OCI-M2 (cell line): ENCODE data around the gene ZSCAN22.

Source experiments
- DNase-seq: peaks from one replicate; lab custom pipeline; 2025; ENCODE audit not compliant: unreplicated experiment; lab: John Stamatoyannopoulos, UW

ZSCAN22 gene

DNA sequence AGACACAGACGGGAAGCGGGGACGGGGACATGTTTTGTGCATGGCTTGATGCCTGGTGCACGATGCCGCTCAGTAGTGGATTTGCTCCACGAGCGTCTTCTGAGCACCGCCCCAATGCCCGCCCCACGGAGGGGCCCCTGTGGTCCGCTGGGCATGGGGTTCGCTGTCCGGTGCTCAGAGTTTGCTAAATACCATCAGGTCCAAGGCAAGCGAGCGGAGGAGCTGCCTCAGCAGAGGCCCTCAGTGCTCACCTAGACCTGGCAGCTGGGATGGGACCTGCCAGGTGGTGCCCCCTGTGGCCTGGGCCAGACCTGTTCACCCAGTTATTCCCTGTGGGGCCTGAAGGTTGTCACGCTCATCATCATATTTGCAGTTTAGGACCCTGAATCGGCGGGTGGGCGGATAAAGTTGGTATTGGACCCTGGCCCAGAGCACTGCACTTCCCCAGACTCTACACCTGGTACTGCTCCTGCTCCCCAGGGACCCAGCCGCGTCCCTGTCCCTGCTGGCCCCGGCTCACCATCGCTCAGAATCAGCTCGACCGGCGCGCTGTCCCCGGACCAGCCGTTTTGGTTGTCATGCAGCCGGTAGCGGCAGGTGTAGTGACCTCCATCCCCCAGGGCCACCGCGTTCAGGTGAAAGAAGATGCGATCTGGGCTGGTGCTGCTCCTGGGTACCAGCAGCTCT is 24.2 kb downstream of the ZSCAN22 start:
- no peak for DNase-seq

DNA sequence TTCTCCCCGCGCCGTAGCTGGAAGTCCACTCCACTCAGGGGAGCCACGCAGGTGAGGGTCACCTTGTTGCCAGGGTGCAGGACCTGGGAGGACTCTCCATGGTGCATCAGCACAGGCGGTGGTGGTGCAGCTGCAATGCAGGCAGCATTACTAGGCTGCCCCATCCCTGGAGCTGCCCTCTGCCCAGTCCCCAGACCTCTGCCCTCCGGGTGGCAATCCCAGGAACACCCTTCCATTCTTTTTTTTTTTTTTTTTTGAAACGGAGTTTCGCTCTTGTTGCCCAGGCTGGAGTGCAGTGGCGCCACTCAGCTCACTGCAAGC is 24.7 kb downstream of the ZSCAN22 start:
- no peak for DNase-seq

DNA sequence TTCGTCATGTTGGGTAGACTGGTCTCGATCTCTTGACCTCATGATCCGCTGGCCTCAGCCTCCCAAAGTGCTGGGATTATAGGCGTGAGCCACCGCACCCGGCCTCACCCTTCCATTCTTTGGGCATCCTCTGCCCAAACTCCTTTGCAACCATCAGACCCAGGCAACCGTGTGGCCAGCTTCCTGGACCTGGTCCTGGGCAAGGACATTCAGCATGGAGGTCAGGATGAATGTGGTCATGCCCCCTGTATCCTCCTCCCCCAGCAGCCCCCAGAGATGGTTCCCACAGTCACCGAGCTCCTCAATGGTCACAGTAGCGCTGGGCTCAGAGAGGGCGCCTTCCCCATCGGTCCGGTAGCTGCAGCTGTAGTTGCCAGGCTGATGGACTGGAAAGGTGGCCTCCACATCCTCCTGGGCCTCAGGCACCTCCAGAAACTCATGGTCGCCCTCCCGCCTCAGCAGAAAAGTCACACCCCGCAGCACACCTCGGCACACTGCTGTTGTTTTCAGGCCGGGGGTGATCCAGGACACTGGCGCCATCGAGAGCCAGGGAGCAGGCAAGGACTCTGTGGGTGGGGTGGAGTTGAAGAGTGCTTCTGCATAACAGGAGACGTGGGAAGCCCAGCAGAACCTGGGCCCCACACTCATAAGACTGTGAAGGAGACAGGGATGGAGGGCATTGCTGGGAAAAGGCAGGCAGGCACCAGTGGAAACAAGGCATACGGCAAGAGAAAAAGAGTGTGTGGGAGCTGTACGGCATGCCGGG is 25.4 kb downstream of the ZSCAN22 start:
- no peak for DNase-seq

DNA sequence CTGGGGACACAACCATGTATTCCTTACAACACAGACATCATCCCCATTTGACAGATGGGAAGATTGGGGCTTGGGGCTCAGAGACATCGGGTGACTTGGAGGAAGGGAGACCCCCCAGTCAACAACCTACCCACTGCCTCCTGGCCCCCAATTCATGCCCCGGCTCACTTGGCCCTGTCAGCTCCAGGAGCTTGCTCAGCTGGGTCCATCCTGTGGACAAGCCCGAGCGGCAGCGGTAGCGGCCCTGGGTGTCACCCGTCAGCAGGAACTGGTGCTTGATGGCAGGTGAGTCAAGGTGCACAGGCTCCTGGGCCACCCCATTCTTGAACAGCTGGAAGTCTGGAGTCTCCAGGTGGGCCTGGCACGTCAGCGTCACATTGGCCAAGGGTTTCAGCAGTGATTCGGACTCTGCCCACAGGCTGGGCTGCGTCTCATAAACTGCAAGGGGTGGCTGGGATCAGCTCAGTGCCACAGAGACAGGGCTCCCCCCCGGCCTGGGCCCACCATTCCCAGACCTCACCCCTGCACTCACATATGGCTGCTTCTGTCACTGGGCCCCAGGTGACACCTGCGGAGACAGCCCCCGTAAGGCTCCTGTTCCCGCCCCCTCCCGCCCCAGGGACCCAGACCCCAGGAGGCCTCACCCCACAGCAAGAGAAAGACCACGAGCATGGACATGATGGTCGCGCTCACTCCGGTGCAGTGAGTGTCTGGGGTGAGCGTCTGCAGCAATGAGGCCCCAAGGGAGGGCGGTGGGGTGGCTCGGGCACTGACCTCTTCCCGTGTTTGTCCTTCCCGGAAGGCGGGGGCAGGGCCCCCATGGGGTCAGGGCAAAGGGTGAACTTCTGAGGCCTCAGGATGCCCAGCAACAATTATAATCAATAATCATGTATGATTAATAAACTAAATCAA is 26.2 kb downstream of the ZSCAN22 start, which contains the start of gene A1BG:
TSS of gene A1BG (minus strand) at position 733 of the 912 bp plus-strand sequence. CDS start at position 678, 55 bp downstream.
- no peak for DNase-seq

- DNase-seq, result no peak
Observed at GRCh38 chr19:58353717-58354477, 27.1 kb downstream of the ZSCAN22 start.

- DNase-seq, result no peak
Observed at GRCh38 chr19:58354478-58355030, 27.8 kb downstream of the ZSCAN22 start.

GRCh38 chr19:58355215-58355796 is 28.5 kb downstream of the ZSCAN22 start:
- DNase-seq, result no peak

DNA sequence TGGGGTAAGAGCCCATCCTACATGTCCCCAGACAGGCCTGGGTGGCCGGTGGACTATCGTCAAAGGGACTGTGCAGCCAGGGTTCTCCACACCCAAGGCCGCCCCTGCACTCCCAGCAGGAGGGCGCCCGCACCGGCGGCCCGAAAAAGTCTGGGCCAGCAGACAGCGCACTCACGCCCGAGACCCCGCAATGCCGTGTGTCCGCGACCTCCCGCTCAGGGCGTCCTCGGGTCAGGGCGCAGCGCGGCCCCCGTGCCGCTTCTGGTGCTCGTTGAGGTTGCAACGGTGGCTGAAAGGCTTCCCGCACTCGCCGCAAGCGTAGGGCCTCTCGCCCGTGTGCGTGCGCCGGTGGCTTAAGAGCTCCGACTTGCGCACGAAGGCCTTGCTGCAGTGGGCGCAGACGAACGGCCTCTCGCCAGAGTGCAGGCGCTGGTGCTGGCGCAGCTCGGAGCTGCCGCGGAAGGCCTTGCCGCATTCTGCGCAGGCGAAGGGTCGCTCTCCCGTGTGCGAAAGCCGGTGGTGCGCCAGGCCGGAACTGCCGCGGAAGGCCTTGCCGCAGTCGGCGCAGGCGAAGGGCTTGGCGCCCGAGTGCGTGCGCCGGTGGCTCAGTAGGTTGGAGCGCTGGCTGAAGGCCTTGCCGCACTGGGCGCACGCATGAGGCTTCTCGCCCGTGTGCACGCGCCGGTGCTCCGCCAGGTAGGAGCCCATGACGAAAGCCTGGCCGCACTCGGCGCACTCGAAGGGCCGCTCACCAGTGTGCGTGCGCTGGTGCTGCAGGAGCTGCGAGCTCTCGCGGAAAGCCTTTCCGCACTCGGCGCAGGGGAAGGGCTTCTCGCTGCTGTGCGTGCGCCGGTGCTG is 29.3 kb downstream of the ZSCAN22 start:
- DNase-seq, result no peak

GRCh38 chr19:58356766-58357480 is 30.1 kb downstream of the ZSCAN22 start:
- no peak for DNase-seq

DNA sequence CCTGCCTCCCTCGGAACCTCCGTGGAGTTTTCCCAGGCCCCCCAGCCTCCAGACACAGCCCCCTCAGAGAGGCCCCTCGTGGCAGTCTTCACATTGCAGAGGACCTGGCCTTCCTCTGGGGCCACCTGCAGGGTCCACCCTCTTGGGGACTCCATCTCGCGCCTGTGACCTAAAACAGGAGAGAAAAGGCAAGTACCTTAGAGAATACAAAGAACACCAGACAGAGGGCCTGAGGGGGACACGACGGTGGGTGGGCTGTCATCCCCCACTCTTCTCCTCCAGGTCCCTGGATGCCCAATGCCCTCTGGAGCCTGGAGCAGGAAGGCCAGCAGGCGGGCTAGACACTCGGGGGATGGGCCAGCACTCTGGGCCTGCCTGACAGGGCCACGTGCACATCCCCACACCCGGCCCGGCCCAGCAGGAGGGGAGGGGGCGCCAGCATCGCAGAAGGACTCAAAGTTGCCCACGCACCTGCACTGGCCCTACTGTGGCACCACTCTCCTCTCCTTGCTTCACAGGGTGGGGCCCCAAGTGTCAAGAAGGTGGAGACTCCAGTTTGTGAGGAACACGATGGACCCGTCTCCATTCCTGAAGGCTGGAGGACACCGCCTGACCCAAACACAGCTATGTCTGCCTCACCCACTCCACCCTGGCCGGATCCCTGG is 30.8 kb downstream of the ZSCAN22 start:
- DNase-seq, result no peak

- DNase-seq, result no peak
Observed at GRCh38 chr19:58361900-58362271, 35.1 kb downstream of the ZSCAN22 start.

- peak; percentile 95 for DNase-seq
Observed at GRCh38 chr19:58362272-58362994, 35.6 kb downstream of the ZSCAN22 start, which contains the start of gene ZNF497. Gene ZNF497 (minus strand): TSS chr19:58362751. CDS start chr19:58357635, 5,116 bp downstream.

DNA sequence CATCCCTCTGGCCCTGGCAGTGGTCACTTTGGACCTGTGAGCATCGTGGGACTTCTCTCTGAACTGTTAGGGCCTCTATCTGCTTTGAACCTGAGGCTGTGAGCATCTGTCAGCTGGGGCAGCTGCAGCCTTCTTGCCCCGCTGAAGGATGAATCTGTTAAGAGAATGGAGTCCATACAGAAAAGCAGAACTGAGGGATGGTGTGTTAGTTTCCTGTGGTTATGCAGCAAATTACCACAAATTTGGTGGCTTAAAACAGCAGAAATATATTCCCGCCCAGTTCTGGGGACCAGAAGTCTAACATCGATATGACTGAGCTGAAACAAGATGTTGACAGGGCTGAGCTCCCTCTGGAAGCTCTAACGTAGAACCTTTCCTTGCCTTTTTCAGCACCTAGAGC is 37.4 kb downstream of the ZSCAN22 start:
- no peak for DNase-seq

DNA sequence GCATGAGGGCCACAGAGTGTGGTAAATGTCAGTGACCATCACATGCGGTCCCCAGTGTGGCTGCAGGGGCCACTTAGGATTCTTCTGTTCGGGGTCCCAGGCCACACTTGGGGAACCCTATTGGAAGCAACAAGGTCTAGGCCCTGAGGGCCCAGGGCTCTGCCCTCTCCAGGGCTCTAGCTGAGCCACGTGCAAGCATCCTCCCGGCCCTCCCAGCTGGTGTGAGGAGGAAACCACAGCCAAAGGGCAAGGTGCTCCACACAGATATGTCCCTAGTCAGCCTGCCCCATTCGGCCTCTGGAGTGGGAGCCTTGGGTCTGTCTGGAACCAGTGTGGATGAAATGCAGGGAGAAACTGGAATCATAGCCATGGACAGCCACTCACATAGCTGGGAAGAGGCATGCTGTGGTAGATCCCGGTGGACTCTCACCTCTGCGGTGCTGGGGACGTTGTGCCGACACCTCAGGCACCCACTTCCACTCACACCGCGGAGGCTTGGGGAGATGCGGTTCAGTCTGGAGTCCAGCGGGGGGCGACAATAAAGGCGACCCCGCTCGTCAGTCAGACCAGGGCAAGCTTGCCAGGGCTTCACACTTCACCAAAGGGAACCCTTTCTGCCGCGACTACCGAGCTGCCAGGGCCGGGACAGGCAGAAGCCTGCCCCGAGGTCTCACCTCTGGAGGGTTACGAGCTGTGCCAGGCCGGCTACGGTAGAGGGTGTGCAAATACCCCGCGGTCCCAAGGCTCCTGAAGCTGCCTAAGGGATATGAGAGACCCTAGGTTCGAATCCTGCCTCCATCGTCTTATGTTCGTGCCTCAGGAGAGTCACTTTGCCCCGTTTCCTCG is 40.0 kb downstream of the ZSCAN22 start:
- no peak for DNase-seq

DNA sequence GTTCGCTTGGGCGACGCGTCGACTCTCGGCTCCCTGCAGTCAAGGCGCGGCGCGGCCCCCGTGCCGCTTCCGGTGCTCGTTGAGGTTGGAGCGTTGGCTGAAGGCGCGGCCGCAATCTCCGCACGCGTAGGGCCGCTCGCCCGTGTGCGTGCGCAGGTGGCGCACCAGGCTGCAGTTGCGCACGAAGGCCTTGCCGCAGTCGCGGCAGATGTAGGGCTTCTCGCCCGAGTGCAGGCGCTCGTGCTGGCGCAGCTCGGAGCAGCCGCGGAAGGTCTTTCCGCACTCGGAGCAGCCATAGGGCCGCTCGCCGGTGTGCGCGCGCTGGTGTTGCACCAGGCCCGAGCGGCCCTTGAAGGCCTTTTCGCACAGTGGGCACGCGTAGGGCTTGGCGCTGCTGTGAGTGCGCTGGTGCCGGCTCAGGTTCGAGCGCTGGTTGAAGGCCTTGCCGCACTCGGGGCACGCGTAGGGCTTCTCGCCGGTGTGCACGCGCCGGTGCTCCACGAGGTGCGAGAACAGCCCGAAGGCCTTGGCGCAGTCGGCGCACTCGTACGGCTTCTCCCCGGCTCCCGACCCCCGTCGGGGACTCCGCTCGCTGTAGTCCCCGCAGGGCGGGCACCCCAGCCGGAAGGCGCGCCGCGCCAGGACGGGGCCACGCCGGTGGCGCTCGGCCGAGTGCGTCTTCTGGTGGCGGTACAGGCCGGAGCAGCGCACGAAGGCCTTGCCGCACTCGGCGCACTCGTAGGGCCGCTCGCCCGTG is 41.1 kb downstream of the ZSCAN22 start:
- DNase-seq, result no peak
